Breast epithelium (tissue), 3 donors: ENCODE results near the gene NOX5.

Experiments used
- CTCF ChIP-seq, 3 donors: fragments of 450-650 bp; IDR thresholded peaks; one replicate each; pipeline ENCODE4 v1.5.1; 2016 to 2017; ENCODE audit warnings: antibody characterized with exemption in 3 of 3, mild to moderate bottlenecking in 3 of 3, moderate library complexity in 3 of 3
- POLR2A ChIP-seq: fragments of 450-650 bp; IDR thresholded peaks from one replicate; pipeline ENCODE4 v1.6.1; 2016; ENCODE audit warnings: antibody characterized with exemption, mild to moderate bottlenecking, moderate library complexity
- POLR2AphosphoS5 ChIP-seq, 3 donors: sonication (generic); formaldehyde crosslinking; IDR thresholded peaks; one replicate each; pipeline ENCODE4 v1.6.1; 2017; ENCODE audit warnings: antibody characterized with exemption in 3 of 3

GRCh38 chr15:69014454-69014853, at the start of gene NOX5:
- no peak for TF ChIP-seq CTCF (IDR thresholded peaks at IDR 0.05)
- no peak for TF ChIP-seq POLR2AphosphoS5 (IDR thresholded peaks at IDR 0.05)
- TF ChIP-seq POLR2A = no peak
